Heart right ventricle (tissue), 16 donors: ENCODE measurements around the gene YBX1. TPM values are rescaled to one million over a fixed set of nuclear protein-coding genes. Genes with fewer than 3 reads are reported as not detected.

Source experiments
- ATAC-seq, 8 donors: fragments of 200-7000 bp; cut with Tn5 transposase; one replicate each; pipeline ENCODE4 v1.9.1; 2020; ENCODE audit warnings: mild to moderate bottlenecking in 8 of 8, moderate library complexity in 8 of 8, moderate number of reproducible peaks in 1 of 8
- DNase-seq, 2 donors: peaks; one replicate each; pipeline ENCODE4 v3.0.0-alpha.2; 2020
- H3K27ac ChIP-seq, 10 donors: fragments of 200-600 bp; sonication (generic) in 2 of 10; one replicate each; pipeline versions ENCODE4 v1.5.0 to v1.8.0; 2020 to 2022; ENCODE audit warnings: mild to moderate bottlenecking in 3 of 10
- H3K27me3 ChIP-seq, 7 donors: fragments of 200-600 bp; one replicate each; pipeline ENCODE4 v1.8.0; 2021 to 2022; ENCODE audit warnings: mild to moderate bottlenecking in 2 of 7
- H3K36me3 ChIP-seq, 9 donors: fragments of 200-600 bp; sonication (generic) in 1 of 9; one replicate each; pipeline versions ENCODE4 v1.5.0 to v1.8.0; 2020 to 2022; ENCODE audit warnings: mild to moderate bottlenecking in 2 of 9
- H3K4me1 ChIP-seq, 9 donors: fragments of 200-600 bp; sonication (generic) in 1 of 9; one replicate each; pipeline versions ENCODE4 v1.5.0 to v1.8.0; 2020 to 2022; ENCODE audit warnings: mild to moderate bottlenecking in 4 of 9
- H3K4me3 ChIP-seq, 10 donors: fragments of 200-600 bp; sonication (generic) in 2 of 10; one replicate each; pipeline versions ENCODE4 v1.5.0 to v1.8.0; 2020 to 2022; ENCODE audit warnings: mild to moderate bottlenecking in 7 of 10, moderate library complexity in 2 of 10
- H3K9me3 ChIP-seq, 11 donors: fragments of 200-600 bp in 10 of 11; sonication (generic) in 2 of 11; one replicate each; pipeline versions ENCODE4 v1.5.0 to v1.8.0; 2013 to 2022; ENCODE audit warnings: mild to moderate bottlenecking in 2 of 11, control low read depth in 1 of 11, moderate library complexity in 1 of 11
- CTCF ChIP-seq, 9 donors: fragments of 200-600 bp; sonication (generic) in 2 of 9; IDR thresholded peaks; one replicate each; pipeline versions ENCODE4 v1.5.0 to v1.8.0; 2021 to 2022; ENCODE audit warnings: antibody characterized with exemption in 9 of 9, mild to moderate bottlenecking in 5 of 9, moderate library complexity in 1 of 9
- WGBS, 2 donors: extraction: QIAGEN DNeasy Blood & Tissue Kit; methylation state at CpG; one replicate each; pipeline ENCODE4 v1.1.7; 2013; ENCODE audit warnings: inconsistent platforms in 1 of 2; 5-methylcytosine and 5-hydroxymethylcytosine counted together
- intact Hi-C, 10 donors: fragments of 100-400 bp; cut with DNase I; formaldehyde crosslinking; loops; one replicate each; pipeline versions ENCODE4 v1.11.1 to v1.14.2; 2022
- polyA plus RNA-seq, 2 donors: library from polyadenylated mRNA; stranded (reverse); fragments of 200-250 nt; gene quantifications; one replicate each; pipeline ENCODE4 v1.2.3, GENCODE V29; 2013
- total RNA-seq, 10 donors: library from RNA; stranded (reverse); fragmentation: NEBNext Ultra II Directional in 3 of 10; extraction: Animal tissue kit (Norgen Biotek cat#: 25700) in 3 of 10; gene quantifications; one replicate each; pipeline versions ENCODE4 v1.2.1 to v1.2.4, GENCODE V29; 2021 to 2023
- donor health status: Arrhythmogenic right ventricular cardiomyopathy.
- donor health status: ischemic (EF 13 %, LVEDD 7.1; RV severe dilation, severe dysfunction).
- donor health status: healthy with polysubstance abuse.
- donor health status: DM: no; HTN: yes; CAD: no.
- donor health status: DM: no; HTN: no; CAD: no.
- donor health status: ischemic (EF 25% LVEDD 6.9; RV normal size, moderate dysfunction).
- donor health status: ischemic (EF 25% LVEDD 5.7; RV mildly dilated, moderate dysfunction).
- donor health status: healthy.
- donor health status: DM: yes; HTN: yes; CAD: no.
- donor health status: Ischemic cardiomyopathy.
- donor health status: ischemic (EF 35%, LVEDD 5.7; RV mildly dilated, moderate dysfunction).
- donor health status: nonischemic (EF 11% LVEDD 7.7; RV severe dilation, severe dysfunction).
- donor health status: DM: yes; HTN: yes; CAD: no.
- donor health status: PGD.
- donor health status: ischemic (EF 29% LVEDD 5.4; RV normal size, mild dysfunction).
- donor health status: nonischemic (EF 23%, LVEDD 6.1; RV moderate dilation, normal function).

YBX1 gene
- total and polyA plus RNA-seq, 12 donors, result 300 to 1,036 (median 777) TPM

DNA sequence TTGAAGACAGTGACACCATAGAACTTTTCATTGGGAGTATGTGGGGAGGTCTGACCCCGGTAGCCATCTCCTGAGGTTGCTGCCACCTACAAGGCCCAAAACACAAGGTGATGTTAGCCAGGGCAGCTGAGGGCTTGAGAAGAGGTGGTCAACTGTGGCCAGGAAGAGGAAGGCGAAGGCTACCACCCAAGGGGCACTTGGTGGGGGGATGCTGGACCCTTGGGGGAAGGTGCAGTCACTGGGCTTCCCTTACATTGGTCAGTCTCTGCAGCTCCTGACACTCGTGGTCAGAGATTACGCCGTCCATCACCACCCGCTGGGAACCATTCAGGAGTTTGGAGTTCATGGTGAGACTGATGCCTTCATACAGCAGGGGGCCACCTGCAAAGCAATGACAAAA lies 70.1 kb downstream of the YBX1 start:
- 84 to 90% methylated on average over 6 of the region's 6 CpGs for WGBS, 2 donors
- Histone ChIP-seq H3K4me1 (peaks cover 0 to 22% (median 0%) of the 10 kb centered on the region in 9 donors), H3K27me3 (no peaks in the 10 kb centered on the region), H3K27ac (no peak overlapping the region), H3K9me3 (no peaks in the 10 kb centered on the region), H3K4me3 (no peak overlapping the region), H3K36me3 (peaks cover 6 to 94% (median 55%) of the 10 kb centered on the region in 9 donors)
- DNase-seq (no peak), ATAC-seq (no peak)
- no peak for TF ChIP-seq CTCF (IDR thresholded peaks at IDR 0.05)
- intact Hi-C loops, result loop anchor here in 3 of 10 donors (10.0 kb wide), 3 partner anchors 407 to 597 kb away; partner anchors contain the start of genes FOXJ3 (in 1 of the 3) and GUCA2B (in 1 of the 3)

DNA sequence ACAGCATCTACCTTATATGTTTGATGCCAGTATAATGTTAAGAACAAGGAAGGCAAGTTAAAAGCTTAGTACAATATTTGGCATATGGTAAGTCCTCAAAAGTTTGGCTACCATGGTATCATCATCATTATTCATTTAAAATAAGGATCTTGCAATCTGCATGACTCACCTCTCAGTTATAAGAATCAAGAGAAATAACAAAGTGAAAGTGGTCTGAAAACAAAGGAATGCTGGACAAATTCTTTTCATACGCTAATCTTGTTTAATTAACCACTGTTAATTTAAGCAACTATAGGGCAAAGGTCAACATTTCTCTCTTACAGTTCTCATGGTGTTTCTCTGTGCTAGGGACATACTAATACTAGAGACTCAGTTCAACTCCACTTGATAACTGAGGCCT lies 70.9 kb downstream of the YBX1 start:
- ATAC-seq (no peak), DNase-seq (no peak)
- WGBS, 2 donors, result 78 to 85% methylated on average over 1 of the region's 1 CpG

More for the DNA sequence above, 70.9 kb downstream of the YBX1 start:
- H3K27ac ChIP-seq, result no peak overlapping the region
- H3K9me3 ChIP-seq, result no peaks in the 10 kb centered on the region
- no peaks in the 10 kb centered on the region for H3K27me3 ChIP-seq
- peaks cover 0 to 22% (median 0%) of the 10 kb centered on the region in 9 donors for H3K4me1 ChIP-seq
- H3K4me3 ChIP-seq, result no peak overlapping the region
- peaks cover 6 to 94% (median 62%) of the 10 kb centered on the region in 9 donors for H3K36me3 ChIP-seq
- intact Hi-C loops, result loop anchor here in 3 of 10 donors (10.0 kb wide), 3 partner anchors 408 to 598 kb away; partner anchors contain the start of genes FOXJ3 (in 1 of the 3) and GUCA2B (in 1 of the 3)
- TF ChIP-seq CTCF (IDR thresholded peaks at IDR 0.05), result no peak

Other genes starting within 250 kb of the YBX1 start
- gene ZMYND12, start 226.4 kb upstream of the YBX1 start, total RNA-seq, result 1 to 10 TPM in 9 of 10 donors, under 1 TPM in 1; 0.52 to 5.9 (median 2.9) TPM
- gene ZMYND12, start 226.4 kb upstream of the YBX1 start, polyA plus RNA-seq, result under 1 TPM; 0.38 to 0.51 TPM
- 10 to 100 TPM; 33.2 to 50.0 (median 40.1) TPM for gene PPCS, start 225.9 kb upstream of the YBX1 start, total RNA-seq
- gene PPCS, start 225.9 kb upstream of the YBX1 start, polyA plus RNA-seq, result 10 to 100 TPM; 43.5 to 45.8 TPM
- 1 to 10 TPM in 8 of 10 donors, under 1 TPM in 2; 0.70 to 3.2 (median 1.4) TPM for gene CCDC30, start 219.1 kb upstream of the YBX1 start, total RNA-seq
- under 1 TPM; 0.38 to 0.73 TPM for gene CCDC30, start 219.1 kb upstream of the YBX1 start, polyA plus RNA-seq
- gene PPIH, start 24.0 kb upstream of the YBX1 start, total RNA-seq, result 10 to 100 TPM; 15.2 to 23.0 (median 18.3) TPM
- 10 to 100 TPM; 26.6 to 38.6 TPM for gene PPIH, start 24.0 kb upstream of the YBX1 start, polyA plus RNA-seq
- gene CLDN19, start 57.8 kb downstream of the YBX1 start, total RNA-seq, result not detected
- under 1 TPM in 1 of 2 donors, not detected in 1; 0.06 TPM for gene CLDN19, start 57.8 kb downstream of the YBX1 start, polyA plus RNA-seq
- 10 to 100 TPM in 4 of 10 donors, 1 to 10 TPM in 6; 5.0 to 18.3 (median 7.6) TPM for gene P3H1, start 84.6 kb downstream of the YBX1 start, total RNA-seq
- 10 to 100 TPM; 24.2 to 31.4 TPM for gene P3H1, start 84.6 kb downstream of the YBX1 start, polyA plus RNA-seq
- 10 to 100 TPM in 2 of 10 donors, 1 to 10 TPM in 8; 4.9 to 10.7 (median 8.5) TPM for gene C1orf50, start 84.8 kb downstream of the YBX1 start, total RNA-seq
- 1 to 10 TPM; 4.7 to 5.8 TPM for gene C1orf50, start 84.8 kb downstream of the YBX1 start, polyA plus RNA-seq
- under 1 TPM in 2 of 10 donors, not detected in 8; 0.07 to 0.09 TPM for gene TMEM269, start 102.6 kb downstream of the YBX1 start, total RNA-seq
- gene TMEM269, start 102.6 kb downstream of the YBX1 start, polyA plus RNA-seq, result under 1 TPM in 1 of 2 donors, not detected in 1; 0.01 TPM
- gene ERMAP, start 134.7 kb downstream of the YBX1 start, total RNA-seq, result 1 to 10 TPM; 2.2 to 6.1 (median 5.0) TPM
- 1 to 10 TPM; 1.4 to 4.0 TPM for gene ERMAP, start 134.7 kb downstream of the YBX1 start, polyA plus RNA-seq
- gene SVBP, start 135.0 kb downstream of the YBX1 start, total RNA-seq, result 10 to 100 TPM; 11.6 to 19.7 (median 13.8) TPM
- 10 to 100 TPM; 24.7 to 31.7 TPM for gene SVBP, start 135.0 kb downstream of the YBX1 start, polyA plus RNA-seq
- gene ZNF691, start 164.2 kb downstream of the YBX1 start, total RNA-seq, result 1 to 10 TPM; 6.0 to 9.2 (median 7.9) TPM
- 10 to 100 TPM in 1 of 2 donors, 1 to 10 TPM in 1; 6.7 to 10.1 TPM for gene ZNF691, start 164.2 kb downstream of the YBX1 start, polyA plus RNA-seq